ENCODE results near the gene INAVA. TPM values are rescaled to one million over a fixed set of nuclear protein-coding genes. Genes with fewer than 3 reads are reported as not detected.
"Not testable (repeated sequence)": the region's sequence is repeated elsewhere in the genome, so short reads cannot be mapped to it uniquely, and the experiment has no call there.

INAVA gene
- total RNA-seq, 2 donors from 2014 or later: not detected

GRCh38 chr1:200962631-200963030, 67.9 kb downstream of the INAVA start:
- no peak overlapping the region for H3K4me3 ChIP-seq
- no peak overlapping the region for H3K27ac ChIP-seq
- no peaks in the 10 kb centered on the region for H3K27me3 ChIP-seq
- no peak for DNase-seq (ENCODE audit: low spot score)
- H3K9me3 ChIP-seq: no peaks in the 10 kb centered on the region
- no peak for TF ChIP-seq CTCF (IDR thresholded peaks at IDR 0.05)
- no peaks in the 10 kb centered on the region for H3K4me1 ChIP-seq
- H3K36me3 ChIP-seq: no peaks in the 10 kb centered on the region

- DNase-seq (ENCODE audit: low spot score): no peak
- H3K27me3 ChIP-seq: no peaks in the 10 kb centered on the region
Observed at GRCh38 chr1:200963076-200963475, 68.4 kb downstream of the INAVA start.

DNA sequence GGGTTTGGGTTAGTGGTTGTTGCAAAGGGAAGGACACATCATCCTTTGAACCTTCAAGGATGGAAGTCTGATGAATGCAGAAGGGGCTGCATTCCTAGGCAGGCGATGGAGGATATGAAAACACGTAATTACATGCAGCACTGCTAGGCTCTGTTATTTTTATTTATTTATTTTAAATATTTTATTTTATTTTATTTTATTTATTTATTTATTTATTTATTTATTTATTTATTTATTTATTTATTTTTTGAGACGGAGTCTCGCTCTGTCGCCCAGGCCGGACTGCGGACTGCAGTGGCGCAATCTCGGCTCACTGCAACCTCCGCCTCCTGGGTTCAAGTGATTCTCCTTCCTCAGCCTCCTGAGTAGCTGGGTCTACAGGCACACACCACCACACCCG, 69.2 kb downstream of the INAVA start:
- not testable (repeated sequence) for H3K36me3 ChIP-seq; H3K27me3 ChIP-seq; H3K4me3 ChIP-seq; H3K9me3 ChIP-seq; DNase-seq (ENCODE audit: low spot score); H3K27ac ChIP-seq; H3K4me1 ChIP-seq

More at GRCh38 chr1:200963076-200963475, 68.4 kb downstream of the INAVA start:
- no peaks in the 10 kb centered on the region for H3K4me1 ChIP-seq
- no peak overlapping the region for H3K27ac ChIP-seq
- no peaks in the 10 kb centered on the region for H3K36me3 ChIP-seq
- no peak overlapping the region for H3K4me3 ChIP-seq
- no peaks in the 10 kb centered on the region for H3K9me3 ChIP-seq
- no peak for TF ChIP-seq CTCF (IDR thresholded peaks at IDR 0.05)

Other genes starting within 250 kb of the INAVA start
- 10 to 100 TPM; 13.4 to 21.5 TPM for gene DDX59, start 225.0 kb upstream of the INAVA start, total RNA-seq
- 10 to 100 TPM; 34.6 to 36.4 TPM for gene CAMSAP2, start 156.0 kb upstream of the INAVA start, total RNA-seq
- not detected for gene GPR25, start 21.9 kb upstream of the INAVA start, total RNA-seq
- 1 to 10 TPM in 1 of 2 donors, under 1 TPM in 1; 0.48 to 1.5 TPM for gene KIF21B, start 128.8 kb downstream of the INAVA start, total RNA-seq
- gene CACNA1S, start 217.5 kb downstream of the INAVA start, total RNA-seq: not detected
- not detected for gene ASCL5, start 232.3 kb downstream of the INAVA start, total RNA-seq

Measured in right atrium auricular region (tissue), 2 donors.